GM13977 (cell line): ENCODE results near the gene THSD4.

ENCODE experiments used
- DNase-seq: peaks from one replicate; pipeline ENCODE4 v3.0.0; 2012; ENCODE audit warnings: low spot score
- in situ Hi-C: fragments of 300-500 bp; cut with MboI; formaldehyde crosslinking; loops from one replicate; pipeline ENCODE4 v1.12.0; 2022; ENCODE audit warnings: low sequenced_read_pairs, low pct_unique_long_range_greater_than_20kb, mixed read lengths, inconsistent platforms; ENCODE audit not compliant: unreplicated experiment
- TF ChIP-seq, protein P1 (sequence below): IDR thresholded peaks from 2 replicates; pipeline ENCODE4 v1.5.1; 2012; ENCODE audit warnings: mild to moderate bottlenecking, control low read depth; ENCODE audit not compliant: insufficient read depth; ENCODE audit errors: extremely low read depth, missing control alignments

Gene THSD4

DNA sequence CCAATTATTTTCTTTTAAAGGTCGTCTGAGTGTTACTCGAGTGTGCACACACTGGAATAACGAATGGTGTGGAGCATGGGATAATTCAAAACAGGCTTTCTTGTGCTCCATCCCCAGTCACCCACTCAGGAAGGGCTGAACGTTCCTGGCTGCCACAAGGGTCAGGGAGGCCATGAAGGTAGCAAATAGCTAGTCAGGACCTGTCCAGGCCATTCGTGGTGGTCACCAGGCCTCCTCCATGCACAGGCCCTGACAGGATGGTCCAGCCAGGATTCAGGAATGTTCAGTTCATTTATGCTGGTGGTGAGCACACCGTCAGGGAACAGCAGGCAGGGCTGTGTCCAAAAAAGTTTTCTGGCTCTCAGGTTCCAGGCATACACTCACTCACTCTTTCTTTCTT is 683.4 kb downstream of the THSD4 start:
- TF ChIP-seq, protein P1, sequence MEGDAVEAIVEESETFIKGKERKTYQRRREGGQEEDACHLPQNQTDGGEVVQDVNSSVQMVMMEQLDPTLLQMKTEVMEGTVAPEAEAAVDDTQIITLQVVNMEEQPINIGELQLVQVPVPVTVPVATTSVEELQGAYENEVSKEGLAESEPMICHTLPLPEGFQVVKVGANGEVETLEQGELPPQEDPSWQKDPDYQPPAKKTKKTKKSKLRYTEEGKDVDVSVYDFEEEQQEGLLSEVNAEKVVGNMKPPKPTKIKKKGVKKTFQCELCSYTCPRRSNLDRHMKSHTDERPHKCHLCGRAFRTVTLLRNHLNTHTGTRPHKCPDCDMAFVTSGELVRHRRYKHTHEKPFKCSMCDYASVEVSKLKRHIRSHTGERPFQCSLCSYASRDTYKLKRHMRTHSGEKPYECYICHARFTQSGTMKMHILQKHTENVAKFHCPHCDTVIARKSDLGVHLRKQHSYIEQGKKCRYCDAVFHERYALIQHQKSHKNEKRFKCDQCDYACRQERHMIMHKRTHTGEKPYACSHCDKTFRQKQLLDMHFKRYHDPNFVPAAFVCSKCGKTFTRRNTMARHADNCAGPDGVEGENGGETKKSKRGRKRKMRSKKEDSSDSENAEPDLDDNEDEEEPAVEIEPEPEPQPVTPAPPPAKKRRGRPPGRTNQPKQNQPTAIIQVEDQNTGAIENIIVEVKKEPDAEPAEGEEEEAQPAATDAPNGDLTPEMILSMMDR = no peak
- no peak for DNase-seq
- in situ Hi-C loops = no loop called here

DNA sequence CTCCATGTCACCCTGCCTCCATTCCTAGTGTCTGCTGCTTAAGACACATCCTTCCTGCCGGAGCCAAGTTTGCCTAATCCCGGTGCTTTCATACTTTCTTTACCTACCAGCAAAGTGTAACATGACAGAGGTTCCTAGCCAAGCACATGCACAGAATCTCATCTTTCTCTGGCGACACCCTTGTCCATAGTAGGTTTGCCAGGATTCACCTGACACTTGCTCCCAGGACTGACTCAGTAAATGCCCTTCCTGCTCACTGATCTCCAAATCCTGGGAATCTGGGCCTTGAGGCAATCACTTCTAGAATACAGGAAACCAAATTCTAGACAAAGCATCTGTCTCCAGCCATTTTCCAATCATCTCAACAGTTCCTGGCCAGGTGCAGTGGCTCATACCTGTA is 684.9 kb downstream of the THSD4 start:
- TF ChIP-seq, protein P1 = no peak
- in situ Hi-C loops = loop anchor here (10.0 kb wide), 1 partner anchor 345 kb away; no protein-coding TSS in a partner anchor
- DNase-seq = no peak

DNA sequence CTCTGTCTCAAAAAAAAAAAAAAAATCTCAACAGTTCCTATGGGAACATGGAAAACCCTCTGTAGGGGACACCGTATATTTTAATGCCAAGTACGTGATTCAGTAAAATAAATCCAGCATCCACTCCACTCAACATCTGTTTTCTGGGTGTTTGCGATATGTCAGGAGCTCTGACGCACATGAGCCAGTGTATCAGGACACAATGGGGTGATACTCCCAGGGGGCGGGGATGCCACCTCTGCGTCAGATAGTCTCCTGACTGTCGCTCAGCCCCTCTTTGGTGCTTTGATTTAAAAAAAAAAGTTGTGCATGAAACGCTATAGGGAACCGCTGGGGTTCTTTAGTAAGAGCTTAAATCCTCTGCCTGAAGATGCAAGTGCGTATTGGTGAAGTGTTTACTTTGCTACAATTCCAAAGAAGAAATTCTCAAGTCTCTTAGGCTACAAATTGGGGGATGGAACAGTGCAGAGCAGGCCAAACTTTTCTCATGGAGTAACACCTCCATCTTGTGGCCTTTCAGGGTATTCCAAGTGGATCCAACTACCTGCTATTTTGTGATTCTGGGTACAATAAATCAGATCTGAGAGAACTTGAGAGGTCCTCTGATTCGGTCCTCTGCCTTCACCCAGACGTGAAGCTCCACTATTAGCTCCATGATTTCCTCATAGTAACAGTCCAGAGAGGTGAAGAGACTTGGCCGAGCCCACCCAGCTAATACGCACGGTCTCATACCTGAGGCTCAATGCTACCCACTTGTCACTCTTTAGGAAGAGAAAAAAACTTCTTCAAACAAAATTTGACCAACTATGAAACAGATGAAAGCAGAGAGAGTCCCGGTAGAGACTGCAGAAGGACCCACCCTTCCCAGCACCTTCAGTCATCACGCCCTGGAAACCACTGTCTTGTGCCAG is 685.8 kb downstream of the THSD4 start:
- peak; percentile 70 for DNase-seq
- in situ Hi-C loops = loop anchor here (10.0 kb wide), 1 partner anchor 344 kb away; no protein-coding TSS in a partner anchor
- TF ChIP-seq, protein P1 = peak; percentile 78

DNA sequence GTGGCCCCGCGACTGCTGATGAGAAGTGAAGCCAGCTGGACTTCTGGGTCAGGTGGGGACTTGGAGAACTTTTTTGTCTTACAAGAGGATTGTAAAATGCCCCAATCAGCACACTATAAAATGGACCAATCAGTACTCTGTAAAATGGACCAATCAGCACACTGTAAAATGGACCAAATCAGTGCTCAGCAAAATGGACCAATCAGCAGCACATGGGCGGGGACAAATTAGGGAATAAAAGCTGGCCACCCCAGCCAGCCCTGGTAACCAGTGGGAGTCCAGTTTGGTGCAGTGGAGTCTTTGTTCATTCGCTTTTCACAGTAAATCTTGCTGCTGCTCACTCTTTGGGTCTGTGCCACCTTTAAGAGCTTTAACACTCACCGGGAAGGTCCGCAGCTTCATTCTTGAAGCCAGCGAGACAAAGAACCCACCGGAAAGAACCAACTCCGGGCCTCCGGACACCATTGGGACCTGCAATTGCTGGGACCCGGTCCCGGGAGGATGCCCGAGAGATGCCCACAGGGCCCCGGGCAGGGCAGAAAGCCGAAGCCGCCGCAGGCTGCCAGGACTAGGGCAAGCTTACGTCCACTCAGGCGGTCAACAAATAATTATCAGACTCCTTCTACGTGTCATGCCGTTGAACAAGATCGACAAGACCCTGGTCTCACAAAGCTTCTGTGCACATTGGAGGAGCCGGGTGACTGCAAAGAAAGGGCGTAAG is 686.8 kb downstream of the THSD4 start:
- TF ChIP-seq, protein P1 = no peak
- in situ Hi-C loops = loop anchor here (10.0 kb wide), 1 partner anchor 343 kb away; no protein-coding TSS in a partner anchor
- DNase-seq = no peak

DNA sequence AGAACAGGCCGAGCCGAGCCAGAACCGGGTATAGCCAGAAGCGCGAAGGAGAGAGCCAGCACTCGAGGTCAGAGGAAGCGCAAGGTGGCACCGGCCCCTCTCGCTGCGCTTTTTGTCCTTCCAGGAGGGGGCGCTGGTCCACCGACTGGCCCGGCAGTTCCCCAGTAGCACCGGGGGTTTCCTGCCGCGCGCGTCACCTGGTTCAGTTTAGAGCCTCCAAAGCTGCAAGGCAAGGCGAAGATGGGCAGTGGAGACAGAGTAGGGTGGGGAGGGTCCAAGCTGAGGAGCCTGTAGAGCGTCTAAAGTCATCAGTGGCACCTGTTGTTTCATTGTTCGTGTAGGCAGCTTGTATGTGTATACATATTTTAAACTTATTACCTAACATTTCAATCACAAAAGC is 687.5 kb downstream of the THSD4 start:
- DNase-seq = peak; percentile 49
- in situ Hi-C loops = loop anchor here (10.0 kb wide), 1 partner anchor 342 kb away; no protein-coding TSS in a partner anchor
- TF ChIP-seq, protein P1 = peak; percentile 68

DNA sequence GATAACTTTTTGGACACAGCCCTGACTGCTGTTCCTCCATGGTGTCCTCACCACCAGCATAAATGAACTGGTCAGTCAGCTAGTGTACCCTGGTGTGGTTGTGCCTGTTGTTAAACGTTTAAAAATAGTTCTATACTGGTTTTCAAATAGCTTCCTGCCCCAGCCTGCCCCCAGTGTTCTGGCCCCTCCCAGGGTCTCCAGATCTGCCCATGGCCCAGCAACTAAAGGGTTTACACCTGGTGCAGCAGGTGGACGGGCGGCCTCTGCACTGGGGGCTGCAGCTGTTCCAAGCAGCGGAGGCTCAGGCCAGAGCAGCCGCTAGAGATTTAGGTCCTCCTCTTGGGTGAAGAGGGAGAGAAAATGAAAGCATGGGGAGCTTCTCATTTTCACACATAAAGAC is 689.0 kb downstream of the THSD4 start:
- no peak for DNase-seq
- in situ Hi-C loops = loop anchor here (10.0 kb wide), 1 partner anchor 341 kb away; no protein-coding TSS in a partner anchor

More for the DNA sequence above, 689.0 kb downstream of the THSD4 start:
- TF ChIP-seq, protein P1 = no peak
